ENCODE results near the gene PACS1. TPM values are rescaled to one million over a fixed set of nuclear protein-coding genes. Genes with fewer than 3 reads are reported as not detected.

The PACS1 gene
- total and polyA plus RNA-seq, 9 donors: 22.4 to 92.9 (median 73.9) TPM

- WGBS, 3 donors: 88 to 93% (median 92%) methylated on average over 3 of the region's 3 CpGs
These were observed 113.5 kb downstream of the PACS1 start for GRCh38 chr11:66183494-66184048.

GRCh38 chr11:66184728-66185127, 114.7 kb downstream of the PACS1 start:
- Histone ChIP-seq H3K27me3 (no peaks in the 10 kb centered on the region), H3K9me3 (no peaks in the 10 kb centered on the region), H3K36me3 (no peaks in the 10 kb centered on the region), H3K27ac (no peak overlapping the region), H3K4me1 (ENCODE audit: insufficient read depth) (no peaks in the 10 kb centered on the region), H3K4me3 (no peak overlapping the region)
- DNase-seq: no peak
- WGBS, 3 donors: 93 to 95% (median 93%) methylated on average over 4 of the region's 4 CpGs
- TF ChIP-seq POLR2A (IDR thresholded peaks at IDR 0.05): no peak
- TF ChIP-seq, protein P1, sequence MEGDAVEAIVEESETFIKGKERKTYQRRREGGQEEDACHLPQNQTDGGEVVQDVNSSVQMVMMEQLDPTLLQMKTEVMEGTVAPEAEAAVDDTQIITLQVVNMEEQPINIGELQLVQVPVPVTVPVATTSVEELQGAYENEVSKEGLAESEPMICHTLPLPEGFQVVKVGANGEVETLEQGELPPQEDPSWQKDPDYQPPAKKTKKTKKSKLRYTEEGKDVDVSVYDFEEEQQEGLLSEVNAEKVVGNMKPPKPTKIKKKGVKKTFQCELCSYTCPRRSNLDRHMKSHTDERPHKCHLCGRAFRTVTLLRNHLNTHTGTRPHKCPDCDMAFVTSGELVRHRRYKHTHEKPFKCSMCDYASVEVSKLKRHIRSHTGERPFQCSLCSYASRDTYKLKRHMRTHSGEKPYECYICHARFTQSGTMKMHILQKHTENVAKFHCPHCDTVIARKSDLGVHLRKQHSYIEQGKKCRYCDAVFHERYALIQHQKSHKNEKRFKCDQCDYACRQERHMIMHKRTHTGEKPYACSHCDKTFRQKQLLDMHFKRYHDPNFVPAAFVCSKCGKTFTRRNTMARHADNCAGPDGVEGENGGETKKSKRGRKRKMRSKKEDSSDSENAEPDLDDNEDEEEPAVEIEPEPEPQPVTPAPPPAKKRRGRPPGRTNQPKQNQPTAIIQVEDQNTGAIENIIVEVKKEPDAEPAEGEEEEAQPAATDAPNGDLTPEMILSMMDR (IDR thresholded peaks at IDR 0.05): no peak
- no peak for TF ChIP-seq EP300 (IDR thresholded peaks at IDR 0.05)
- intact Hi-C loops (cut with DNase I): loop anchor here in 1 of 4 donors (2.0 kb wide), 1 partner anchor 14 kb away; no protein-coding TSS in a partner anchor

More at GRCh38 chr11:66183494-66184048, 113.5 kb downstream of the PACS1 start:
- intact Hi-C loops (cut with DNase I): loop anchor here in 1 of 4 donors (2.0 kb wide), 1 partner anchor 15 kb away; no protein-coding TSS in a partner anchor
- H3K4me3 ChIP-seq: no peak overlapping the region
- no peaks in the 10 kb centered on the region for H3K9me3 ChIP-seq
- H3K27ac ChIP-seq: no peak overlapping the region
- H3K27me3 ChIP-seq: no peaks in the 10 kb centered on the region
- TF ChIP-seq POLR2A (IDR thresholded peaks at IDR 0.05) (no peak), EP300 (IDR thresholded peaks at IDR 0.05) (no peak)
- TF ChIP-seq, protein P1 (IDR thresholded peaks at IDR 0.05): no peak
- no peaks in the 10 kb centered on the region for H3K4me1 ChIP-seq (ENCODE audit: insufficient read depth)
- no peak for DNase-seq
- H3K36me3 ChIP-seq: no peaks in the 10 kb centered on the region

GRCh38 chr11:66186470-66186869, 116.4 kb downstream of the PACS1 start:
- Histone ChIP-seq H3K9me3 (no peaks in the 10 kb centered on the region), H3K36me3 (no peaks in the 10 kb centered on the region), H3K27me3 (no peaks in the 10 kb centered on the region), H3K27ac (no peak overlapping the region), H3K4me3 (no peak overlapping the region), H3K4me1 (ENCODE audit: insufficient read depth) (no peaks in the 10 kb centered on the region)
- no peak for DNase-seq
- 94 to 97% (median 96%) methylated on average over 6 of the region's 6 CpGs for WGBS, 3 donors
- intact Hi-C loops (cut with DNase I): no loop called here
- TF ChIP-seq, protein P1 (IDR thresholded peaks at IDR 0.05): no peak

- no peak for DNase-seq
- Histone ChIP-seq H3K9me3 (no peaks in the 10 kb centered on the region), H3K27me3 (no peaks in the 10 kb centered on the region), H3K4me3 (no peak overlapping the region), H3K27ac (no peak overlapping the region), H3K4me1 (ENCODE audit: insufficient read depth) (no peaks in the 10 kb centered on the region), H3K36me3 (no peaks in the 10 kb centered on the region)
- whole genome bisulfite sequencing, 3 donors: 95 to 98% (median 98%) methylated on average over 4 of the region's 4 CpGs
- no peak for TF ChIP-seq EP300 (IDR thresholded peaks at IDR 0.05)
- TF ChIP-seq, protein P1 (IDR thresholded peaks at IDR 0.05): no peak
- TF ChIP-seq POLR2A (IDR thresholded peaks at IDR 0.05): no peak
- intact Hi-C loops (cut with DNase I): no loop called here
These were observed 117.4 kb downstream of the PACS1 start for GRCh38 chr11:66187453-66187852.

Data from ovary (tissue), 9 donors.